ENCODE results near the gene TPH2.

TPH2 gene

DNA sequence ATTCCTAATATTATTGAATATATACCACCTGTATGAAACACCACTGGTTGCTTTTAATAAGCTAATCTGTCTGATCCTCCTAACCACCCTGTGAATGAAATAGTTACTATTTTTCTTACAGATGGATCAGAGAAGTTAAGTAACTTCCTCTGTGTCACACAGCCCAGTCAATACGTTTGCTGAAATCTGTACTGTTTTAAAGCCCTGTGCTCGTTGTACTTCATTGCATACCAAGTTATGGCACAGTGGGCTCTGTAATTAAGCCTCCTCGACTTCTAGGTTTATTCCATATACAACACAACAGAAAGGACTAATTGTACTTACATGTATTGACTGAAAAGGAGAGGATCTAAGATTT is 137.9 kb downstream of the TPH2 start:
- no peak for DNase-seq (ENCODE audit: low read depth)
- TF ChIP-seq, protein P1, sequence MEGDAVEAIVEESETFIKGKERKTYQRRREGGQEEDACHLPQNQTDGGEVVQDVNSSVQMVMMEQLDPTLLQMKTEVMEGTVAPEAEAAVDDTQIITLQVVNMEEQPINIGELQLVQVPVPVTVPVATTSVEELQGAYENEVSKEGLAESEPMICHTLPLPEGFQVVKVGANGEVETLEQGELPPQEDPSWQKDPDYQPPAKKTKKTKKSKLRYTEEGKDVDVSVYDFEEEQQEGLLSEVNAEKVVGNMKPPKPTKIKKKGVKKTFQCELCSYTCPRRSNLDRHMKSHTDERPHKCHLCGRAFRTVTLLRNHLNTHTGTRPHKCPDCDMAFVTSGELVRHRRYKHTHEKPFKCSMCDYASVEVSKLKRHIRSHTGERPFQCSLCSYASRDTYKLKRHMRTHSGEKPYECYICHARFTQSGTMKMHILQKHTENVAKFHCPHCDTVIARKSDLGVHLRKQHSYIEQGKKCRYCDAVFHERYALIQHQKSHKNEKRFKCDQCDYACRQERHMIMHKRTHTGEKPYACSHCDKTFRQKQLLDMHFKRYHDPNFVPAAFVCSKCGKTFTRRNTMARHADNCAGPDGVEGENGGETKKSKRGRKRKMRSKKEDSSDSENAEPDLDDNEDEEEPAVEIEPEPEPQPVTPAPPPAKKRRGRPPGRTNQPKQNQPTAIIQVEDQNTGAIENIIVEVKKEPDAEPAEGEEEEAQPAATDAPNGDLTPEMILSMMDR (IDR thresholded peaks at IDR 0.05; ENCODE audit: low read depth, low read length, missing control alignments) = no peak
- H3K4me3 ChIP-seq (ENCODE audit: low read depth, low read length) = no peak overlapping the region
- in situ Hi-C loops (cut with HindIII; ENCODE audit: low sequenced_read_pairs) = no loop called here

DNA sequence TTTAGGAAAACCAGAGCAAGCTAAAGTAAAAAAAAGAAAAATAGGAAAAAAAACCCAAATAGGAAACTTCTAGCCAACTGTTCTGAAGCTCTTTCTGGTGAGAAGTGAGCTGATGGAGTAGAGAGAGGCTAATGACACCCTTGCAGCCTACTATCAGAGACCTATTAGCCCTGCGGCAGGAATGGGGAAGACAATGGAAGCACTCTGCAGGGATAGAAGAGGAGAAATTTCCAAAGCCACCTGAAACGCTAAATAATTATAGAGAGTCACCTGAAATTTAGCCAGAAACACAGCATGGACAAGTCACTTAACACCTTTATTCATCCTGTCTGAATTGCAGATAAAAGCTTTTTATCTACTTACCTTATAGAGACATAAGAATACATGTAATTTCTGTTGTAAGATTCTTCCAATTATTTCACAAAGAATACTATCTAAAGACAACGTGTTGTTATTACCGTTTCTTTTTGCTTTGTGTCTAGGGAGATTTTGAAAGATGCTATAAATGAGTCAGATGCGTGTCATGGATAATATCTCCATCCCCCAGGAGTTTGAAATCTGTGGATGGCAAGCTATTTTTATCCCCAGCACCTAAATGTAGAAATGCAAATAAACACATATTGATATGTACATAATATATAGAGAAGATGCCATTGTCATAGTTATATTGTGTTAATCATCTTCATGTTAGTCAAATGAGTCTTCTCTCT is 138.6 kb downstream of the TPH2 start:
- DNase-seq (ENCODE audit: low read depth) = no peak
- TF ChIP-seq, protein P1 (IDR thresholded peaks at IDR 0.05; ENCODE audit: low read depth, low read length, missing control alignments) = no peak
- H3K4me3 ChIP-seq (ENCODE audit: low read depth, low read length) = no peak overlapping the region
- in situ Hi-C loops (cut with HindIII; ENCODE audit: low sequenced_read_pairs) = no loop called here

DNA sequence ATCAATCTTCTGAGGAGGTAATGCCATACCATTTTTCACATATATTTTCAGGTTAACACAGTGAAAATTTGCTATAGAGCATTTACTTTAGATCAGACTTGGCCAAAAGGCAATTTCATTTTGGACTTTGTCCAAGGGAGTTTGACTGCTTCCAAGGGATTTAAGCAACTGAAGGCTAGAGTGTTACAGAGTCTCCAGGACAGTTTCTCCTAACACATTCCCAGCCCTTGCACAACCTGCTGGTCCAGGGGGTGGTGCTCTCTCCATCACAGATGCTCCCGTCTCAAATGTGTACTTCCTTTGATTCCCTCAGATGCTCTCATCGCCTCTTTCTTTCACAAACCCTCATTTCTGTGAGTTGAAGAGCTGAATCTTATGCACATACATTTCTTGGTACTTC is 143.1 kb downstream of the TPH2 start:
- DNase-seq (ENCODE audit: low read depth) = no peak
- in situ Hi-C loops (cut with HindIII; ENCODE audit: low sequenced_read_pairs) = no loop called here
- H3K4me3 ChIP-seq (ENCODE audit: low read depth, low read length) = no peak overlapping the region
- TF ChIP-seq, protein P1 (IDR thresholded peaks at IDR 0.05; ENCODE audit: low read depth, low read length, missing control alignments) = no peak

All from astrocyte of the cerebellum (primary cell).